Stomach (tissue), 9 donors: ENCODE measurements around the gene MRPL53. TPM values are rescaled to one million over a fixed set of nuclear protein-coding genes. Genes with fewer than 3 reads are reported as not detected.
A peak's percentile ranks its signal among the peaks of the same experiment; 100 is the strongest.

Experiments
- DNase-seq, 2 donors: peaks; one replicate each; pipeline versions ENCODE4 v3.0.0 to v3.0.0-alpha.2; 2013 to 2019
- H3K27ac ChIP-seq, 5 donors: fragments of 200-600 bp in 4 of 5; sonication (generic) in 4 of 5; one replicate each; pipeline ENCODE4 v1.5.1; 2013 to 2019; ENCODE audit warnings: mild to moderate bottlenecking in 1 of 5, moderate library complexity in 1 of 5
- H3K27me3 ChIP-seq, 3 donors: fragments of 200-600 bp; sonication (generic); one replicate each; pipeline ENCODE4 v1.5.1; 2017 to 2019; ENCODE audit warnings: mixed run types in 1 of 3
- H3K36me3 ChIP-seq, 4 donors: fragments of 200-600 bp; sonication (generic); 1 replicate in 3 of 4; 2 replicates in 1 of 4; pipeline ENCODE4 v1.5.1; 2016 to 2019
- H3K4me1 ChIP-seq, 4 donors: fragments of 200-600 bp; sonication (generic); one replicate each; pipeline ENCODE4 v1.5.1; 2016 to 2019
- H3K4me3 ChIP-seq, 4 donors: fragments of 200-600 bp; sonication (generic) in 3 of 4; one replicate each; pipeline ENCODE4 v1.5.1; 2016 to 2019; ENCODE audit warnings: mild to moderate bottlenecking in 1 of 4
- H3K9me3 ChIP-seq, 4 donors: fragments of 200-600 bp; sonication (generic); one replicate each; pipeline ENCODE4 v1.5.1; 2016 to 2019
- CTCF ChIP-seq, 7 experiments: fragments of 450-650 bp in 4 of 7; fragments of 200-600 bp in 3 of 7; sonication (generic) in 3 of 7; IDR thresholded peaks; one replicate each; pipeline ENCODE4 v1.5.1; 2016 to 2019; ENCODE audit warnings: antibody characterized with exemption in 7 of 7, control low read depth in 2 of 7, mild to moderate bottlenecking in 1 of 7
- EP300 ChIP-seq: sonication (generic); formaldehyde crosslinking; IDR thresholded peaks from one replicate; pipeline ENCODE4 v1.6.1; 2017; ENCODE audit warnings: antibody characterized with exemption
- POLR2A ChIP-seq, 4 donors: fragments of 450-650 bp; IDR thresholded peaks; one replicate each; pipeline ENCODE4 v1.6.1; 2016; ENCODE audit warnings: antibody characterized with exemption in 4 of 4, control low read depth in 2 of 4, mild to moderate bottlenecking in 1 of 4, moderate library complexity in 1 of 4
- POLR2AphosphoS5 ChIP-seq, 3 donors: sonication (generic); formaldehyde crosslinking; IDR thresholded peaks; one replicate each; pipeline ENCODE4 v1.6.1; 2016; ENCODE audit warnings: antibody characterized with exemption in 3 of 3
- WGBS, 5 donors: extraction: QIAGEN DNeasy Blood & Tissue Kit in 3 of 5; methylation state at CpG; one replicate each; pipeline versions ENCODE4 v1.1.5 to v1.1.7; 2013 to 2018; 5-methylcytosine and 5-hydroxymethylcytosine counted together
- intact Hi-C: fragments of 100-400 bp; cut with DNase I; formaldehyde crosslinking; loops from one replicate; pipeline ENCODE4 v1.15.1; 2023; ENCODE audit warnings: low total_unique reads
- polyA plus RNA-seq, 3 donors: library from polyadenylated mRNA; stranded (reverse); fragments of 200-250 nt; gene quantifications; one replicate each; pipeline ENCODE4 v1.2.3, GENCODE V29; 2013
- total RNA-seq, 5 donors: library from RNA; depleted of rRNA; stranded (reverse); fragments of >200 nt; gene quantifications; one replicate each; pipeline versions ENCODE4 v1.1.0 to v1.2.3, GENCODE V29; 2014 to 2016
- donor health status: healthy with polysubstance abuse.
- donor health status: Bipolar disorder and iron deficiency.
- donor health status: healthy.

The MRPL53 gene
- total and polyA plus RNA-seq, 8 donors = 4.6 to 335 (median 81.3) TPM

GRCh38 chr2:74439803-74440377 is 32.6 kb downstream of the MRPL53 start:
- H3K4me1 ChIP-seq = peaks cover 22 to 73% (median 48%) of the 10 kb centered on the region in 4 donors
- intact Hi-C loops = no loop called here
- WGBS, 5 donors = 10 to 15% (median 12%) methylated on average over 12 to 14 of the region's 14 CpGs
- peak overlapping the region; percentile 48 to 56 (median 54) for H3K4me3 ChIP-seq
- peak in 1 of 2 donors; percentile 87 for DNase-seq
- H3K27ac ChIP-seq = peak overlapping the region; percentile 85 to 93 (median 87)
- H3K9me3 ChIP-seq = no peaks in the 10 kb centered on the region
- H3K27me3 ChIP-seq = peaks cover 0 to 38% (median 7%) of the 10 kb centered on the region in 3 donors
- TF ChIP-seq CTCF (IDR thresholded peaks at IDR 0.05) (no peak), POLR2A (IDR thresholded peaks at IDR 0.05) (no peak), EP300 (no peak), POLR2AphosphoS5 (IDR thresholded peaks at IDR 0.05) (peak in 1 of 3 donors; percentile 13)
- peaks cover 0 to 3% (median 0%) of the 10 kb centered on the region in 4 donors for H3K36me3 ChIP-seq

GRCh38 chr2:74439373-74439772 is 33.1 kb downstream of the MRPL53 start:
- Histone ChIP-seq H3K36me3 (peaks cover 0 to 3% (median 0%) of the 10 kb centered on the region in 4 donors), H3K27ac (peak overlapping the region in 4 of 5 donors; percentile 85 to 93 (median 88)), H3K4me3 (peak overlapping the region; percentile 48 to 56 (median 54)), H3K4me1 (peaks cover 22 to 71% (median 48%) of the 10 kb centered on the region in 4 donors), H3K9me3 (no peaks in the 10 kb centered on the region), H3K27me3 (peaks cover 0 to 35% (median 7%) of the 10 kb centered on the region in 3 donors)
- WGBS, 5 donors = 23 to 37% (median 28%) methylated on average over 3 of the region's 3 CpGs
- DNase-seq = no peak
- intact Hi-C loops = no loop called here
- no peak for TF ChIP-seq POLR2AphosphoS5 (IDR thresholded peaks at IDR 0.05)
- no peak for TF ChIP-seq EP300
- no peak for TF ChIP-seq CTCF (IDR thresholded peaks at IDR 0.05)
- TF ChIP-seq POLR2A (IDR thresholded peaks at IDR 0.05) = no peak

GRCh38 chr2:74438248-74438647 is 34.2 kb downstream of the MRPL53 start:
- Histone ChIP-seq H3K9me3 (no peaks in the 10 kb centered on the region), H3K4me3 (no peak overlapping the region), H3K4me1 (peaks cover 22 to 64% (median 48%) of the 10 kb centered on the region in 4 donors), H3K27ac (no peak overlapping the region), H3K36me3 (peaks cover 0 to 3% (median 0%) of the 10 kb centered on the region in 4 donors), H3K27me3 (peaks cover 0 to 35% (median 7%) of the 10 kb centered on the region in 3 donors)
- 89 to 100% (median 95%) methylated on average over 1 of the region's 1 CpG for WGBS, 5 donors
- TF ChIP-seq POLR2AphosphoS5 (IDR thresholded peaks at IDR 0.05) (no peak), EP300 (no peak), POLR2A (IDR thresholded peaks at IDR 0.05) (no peak), CTCF (IDR thresholded peaks at IDR 0.05) (no peak)
- intact Hi-C loops = no loop called here
- no peak for DNase-seq

- H3K27ac ChIP-seq = peak overlapping the region in 1 of 5 donors; percentile 13
- intact Hi-C loops = no loop called here
- peaks cover 0 to 7% (median 6%) of the 10 kb centered on the region in 4 donors for H3K36me3 ChIP-seq
Measured at GRCh38 chr2:74436848-74437695, 35.4 kb downstream of the MRPL53 start.

More at GRCh38 chr2:74436848-74437695, 35.4 kb downstream of the MRPL53 start:
- no peak for DNase-seq
- Histone ChIP-seq H3K27me3 (peaks cover 0 to 24% (median 7%) of the 10 kb centered on the region in 3 donors), H3K4me3 (no peak overlapping the region), H3K9me3 (no peaks in the 10 kb centered on the region), H3K4me1 (peaks cover 22 to 57% (median 42%) of the 10 kb centered on the region in 4 donors)
- 66 to 78% (median 74%) methylated on average over 6 of the region's 6 CpGs for WGBS, 5 donors
- TF ChIP-seq CTCF (IDR thresholded peaks at IDR 0.05) (no peak), POLR2AphosphoS5 (IDR thresholded peaks at IDR 0.05) (no peak), EP300 (no peak), POLR2A (IDR thresholded peaks at IDR 0.05) (no peak)
